ENCODE results near the gene TRMT10B. TPM values are rescaled to one million over a fixed set of nuclear protein-coding genes. Genes with fewer than 3 reads are reported as not detected.

TRMT10B gene
- total and polyA plus RNA-seq, 2 of the 13 experiments (the other 11 are each of a cell fraction or from before 2014, with no cell fraction given) = 3.1 to 3.9 TPM

DNA sequence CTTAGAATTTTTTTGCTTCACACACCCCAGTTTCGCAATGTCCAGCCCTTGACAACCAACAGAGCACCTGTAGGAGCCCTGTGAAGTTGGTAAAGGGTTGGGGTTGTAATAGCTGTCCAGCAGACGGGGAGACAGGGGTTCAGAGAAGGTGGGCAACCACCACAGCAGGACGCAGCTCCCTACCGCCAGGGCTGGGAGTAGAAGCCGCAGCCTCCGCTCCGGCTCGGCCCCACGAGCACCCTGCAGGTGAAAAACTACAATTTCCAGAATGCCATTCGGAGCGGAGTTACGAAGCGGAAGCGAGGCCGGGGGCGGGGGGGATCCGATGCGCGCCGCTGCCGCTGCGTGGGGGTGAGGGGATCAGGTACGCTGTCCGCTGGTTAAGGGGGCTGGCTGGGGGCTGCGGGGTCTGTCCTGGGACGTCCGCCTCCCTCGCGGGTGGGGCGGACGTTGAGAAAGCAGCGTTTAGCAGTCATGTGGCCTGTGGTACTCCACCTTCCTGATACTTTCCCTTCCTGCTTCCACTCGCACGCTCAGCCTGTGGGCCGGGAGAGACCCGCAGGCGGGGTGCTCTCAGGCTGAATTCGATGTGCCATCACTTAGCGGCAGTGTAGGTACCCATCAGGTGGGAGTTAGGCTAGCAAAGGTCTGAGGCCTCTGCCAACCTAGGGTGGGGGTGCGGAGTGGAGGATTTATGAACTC, at the start of gene TRMT10B (continued):
- TF ChIP-seq NFIB (CRISPR knock-in tag; IDR thresholded peaks at IDR 0.05; ENCODE audit: borderline replicate concordance) (no peak), MATR3 (CRISPR knock-in tag; IDR thresholded peaks at IDR 0.05) (no peak), U2AF2 (IDR thresholded peaks at IDR 0.05; ENCODE audit: low read depth, low read length) (no peak), ZNF510 (CRISPR knock-in tag; IDR thresholded peaks at IDR 0.05; ENCODE audit: low read depth) (no peak), AHR (CRISPR knock-in tag; IDR thresholded peaks at IDR 0.05) (no peak), YY1 (IDR thresholded peaks at IDR 0.05; ENCODE audit: insufficient read depth, insufficient replicate concordance, low read depth, low read length) (peak; percentile 19), NFYB (CRISPR knock-in tag; IDR thresholded peaks at IDR 0.05) (no peak), ZNF143 (CRISPR knock-in tag; IDR thresholded peaks at IDR 0.05) (peak; percentile 89), ZNF773 (CRISPR knock-in tag; IDR thresholded peaks at IDR 0.05; ENCODE audit: borderline replicate concordance) (no peak), TARDBP (CRISPR knock-in tag; IDR thresholded peaks at IDR 0.05) (peak; percentile 55; the same call in 1 of the 2 replicates)
- TF ChIP-seq, protein P1, sequence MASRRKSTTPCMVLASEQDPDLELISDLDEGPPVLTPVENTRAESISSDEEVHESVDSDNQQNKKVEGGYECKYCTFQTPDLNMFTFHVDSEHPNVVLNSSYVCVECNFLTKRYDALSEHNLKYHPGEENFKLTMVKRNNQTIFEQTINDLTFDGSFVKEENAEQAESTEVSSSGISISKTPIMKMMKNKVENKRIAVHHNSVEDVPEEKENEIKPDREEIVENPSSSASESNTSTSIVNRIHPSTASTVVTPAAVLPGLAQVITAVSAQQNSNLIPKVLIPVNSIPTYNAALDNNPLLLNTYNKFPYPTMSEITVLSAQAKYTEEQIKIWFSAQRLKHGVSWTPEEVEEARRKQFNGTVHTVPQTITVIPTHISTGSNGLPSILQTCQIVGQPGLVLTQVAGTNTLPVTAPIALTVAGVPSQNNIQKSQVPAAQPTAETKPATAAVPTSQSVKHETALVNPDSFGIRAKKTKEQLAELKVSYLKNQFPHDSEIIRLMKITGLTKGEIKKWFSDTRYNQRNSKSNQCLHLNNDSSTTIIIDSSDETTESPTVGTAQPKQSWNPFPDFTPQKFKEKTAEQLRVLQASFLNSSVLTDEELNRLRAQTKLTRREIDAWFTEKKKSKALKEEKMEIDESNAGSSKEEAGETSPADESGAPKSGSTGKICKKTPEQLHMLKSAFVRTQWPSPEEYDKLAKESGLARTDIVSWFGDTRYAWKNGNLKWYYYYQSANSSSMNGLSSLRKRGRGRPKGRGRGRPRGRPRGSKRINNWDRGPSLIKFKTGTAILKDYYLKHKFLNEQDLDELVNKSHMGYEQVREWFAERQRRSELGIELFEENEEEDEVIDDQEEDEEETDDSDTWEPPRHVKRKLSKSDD (CRISPR knock-in tag; IDR thresholded peaks at IDR 0.05; ENCODE audit: low read depth) = no peak
- TF ChIP-seq, protein P2, sequence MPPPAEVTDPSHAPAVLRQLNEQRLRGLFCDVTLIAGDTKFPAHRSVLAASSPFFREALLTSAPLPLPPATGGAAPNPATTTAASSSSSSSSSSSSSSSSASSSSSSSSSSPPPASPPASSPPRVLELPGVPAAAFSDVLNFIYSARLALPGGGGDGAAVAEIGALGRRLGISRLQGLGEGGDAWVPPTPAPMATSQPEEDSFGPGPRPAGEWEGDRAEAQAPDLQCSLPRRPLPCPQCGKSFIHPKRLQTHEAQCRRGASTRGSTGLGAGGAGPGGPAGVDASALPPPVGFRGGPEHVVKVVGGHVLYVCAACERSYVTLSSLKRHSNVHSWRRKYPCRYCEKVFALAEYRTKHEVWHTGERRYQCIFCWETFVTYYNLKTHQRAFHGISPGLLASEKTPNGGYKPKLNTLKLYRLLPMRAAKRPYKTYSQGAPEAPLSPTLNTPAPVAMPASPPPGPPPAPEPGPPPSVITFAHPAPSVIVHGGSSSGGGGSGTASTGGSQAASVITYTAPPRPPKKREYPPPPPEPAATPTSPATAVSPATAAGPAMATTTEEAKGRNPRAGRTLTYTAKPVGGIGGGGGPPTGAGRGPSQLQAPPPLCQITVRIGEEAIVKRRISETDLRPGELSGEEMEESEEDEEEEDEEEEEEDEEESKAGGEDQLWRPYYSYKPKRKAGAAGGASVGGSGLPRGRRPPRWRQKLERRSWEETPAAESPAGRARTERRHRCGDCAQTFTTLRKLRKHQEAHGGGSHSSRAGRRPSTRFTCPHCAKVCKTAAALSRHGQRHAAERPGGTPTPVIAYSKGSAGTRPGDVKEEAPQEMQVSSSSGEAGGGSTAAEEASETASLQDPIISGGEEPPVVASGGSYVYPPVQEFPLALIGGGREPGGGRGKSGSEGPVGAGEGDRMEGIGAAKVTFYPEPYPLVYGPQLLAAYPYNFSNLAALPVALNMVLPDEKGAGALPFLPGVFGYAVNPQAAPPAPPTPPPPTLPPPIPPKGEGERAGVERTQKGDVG (CRISPR knock-in tag; IDR thresholded peaks at IDR 0.05; ENCODE audit: borderline replicate concordance) = no peak
- TF ChIP-seq, protein P3, sequence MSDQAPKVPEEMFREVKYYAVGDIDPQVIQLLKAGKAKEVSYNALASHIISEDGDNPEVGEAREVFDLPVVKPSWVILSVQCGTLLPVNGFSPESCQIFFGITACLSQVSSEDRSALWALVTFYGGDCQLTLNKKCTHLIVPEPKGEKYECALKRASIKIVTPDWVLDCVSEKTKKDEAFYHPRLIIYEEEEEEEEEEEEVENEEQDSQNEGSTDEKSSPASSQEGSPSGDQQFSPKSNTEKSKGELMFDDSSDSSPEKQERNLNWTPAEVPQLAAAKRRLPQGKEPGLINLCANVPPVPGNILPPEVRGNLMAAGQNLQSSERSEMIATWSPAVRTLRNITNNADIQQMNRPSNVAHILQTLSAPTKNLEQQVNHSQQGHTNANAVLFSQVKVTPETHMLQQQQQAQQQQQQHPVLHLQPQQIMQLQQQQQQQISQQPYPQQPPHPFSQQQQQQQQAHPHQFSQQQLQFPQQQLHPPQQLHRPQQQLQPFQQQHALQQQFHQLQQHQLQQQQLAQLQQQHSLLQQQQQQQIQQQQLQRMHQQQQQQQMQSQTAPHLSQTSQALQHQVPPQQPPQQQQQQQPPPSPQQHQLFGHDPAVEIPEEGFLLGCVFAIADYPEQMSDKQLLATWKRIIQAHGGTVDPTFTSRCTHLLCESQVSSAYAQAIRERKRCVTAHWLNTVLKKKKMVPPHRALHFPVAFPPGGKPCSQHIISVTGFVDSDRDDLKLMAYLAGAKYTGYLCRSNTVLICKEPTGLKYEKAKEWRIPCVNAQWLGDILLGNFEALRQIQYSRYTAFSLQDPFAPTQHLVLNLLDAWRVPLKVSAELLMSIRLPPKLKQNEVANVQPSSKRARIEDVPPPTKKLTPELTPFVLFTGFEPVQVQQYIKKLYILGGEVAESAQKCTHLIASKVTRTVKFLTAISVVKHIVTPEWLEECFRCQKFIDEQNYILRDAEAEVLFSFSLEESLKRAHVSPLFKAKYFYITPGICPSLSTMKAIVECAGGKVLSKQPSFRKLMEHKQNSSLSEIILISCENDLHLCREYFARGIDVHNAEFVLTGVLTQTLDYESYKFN (CRISPR knock-in tag; conservative IDR thresholded peaks at IDR 0.05) = no peak
- TF ChIP-seq, protein P4, sequence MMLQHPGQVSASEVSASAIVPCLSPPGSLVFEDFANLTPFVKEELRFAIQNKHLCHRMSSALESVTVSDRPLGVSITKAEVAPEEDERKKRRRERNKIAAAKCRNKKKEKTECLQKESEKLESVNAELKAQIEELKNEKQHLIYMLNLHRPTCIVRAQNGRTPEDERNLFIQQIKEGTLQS (CRISPR knock-in tag; IDR thresholded peaks at IDR 0.05) = no peak
- TF ChIP-seq, protein P5, sequence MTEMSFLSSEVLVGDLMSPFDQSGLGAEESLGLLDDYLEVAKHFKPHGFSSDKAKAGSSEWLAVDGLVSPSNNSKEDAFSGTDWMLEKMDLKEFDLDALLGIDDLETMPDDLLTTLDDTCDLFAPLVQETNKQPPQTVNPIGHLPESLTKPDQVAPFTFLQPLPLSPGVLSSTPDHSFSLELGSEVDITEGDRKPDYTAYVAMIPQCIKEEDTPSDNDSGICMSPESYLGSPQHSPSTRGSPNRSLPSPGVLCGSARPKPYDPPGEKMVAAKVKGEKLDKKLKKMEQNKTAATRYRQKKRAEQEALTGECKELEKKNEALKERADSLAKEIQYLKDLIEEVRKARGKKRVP (CRISPR knock-in tag; IDR thresholded peaks at IDR 0.05) = no peak
